Lower lobe of right lung (tissue), 2 donors: ENCODE measurements around the gene MDFIC. TPM values are rescaled to one million over a fixed set of nuclear protein-coding genes. Genes with fewer than 3 reads are reported as not detected.

ENCODE experiments used
- ATAC-seq, 2 donors: fragments of 200-7000 bp; cut with Tn5 transposase; one replicate each; pipeline ENCODE4 v1.9.1; 2020 to 2022; ENCODE audit warnings: mild to moderate bottlenecking in 2 of 2, moderate library complexity in 2 of 2
- DNase-seq: peaks from one replicate; pipeline ENCODE4 v3.0.0-alpha.2; 2020
- H3K27ac ChIP-seq: fragments of 200-600 bp; one replicate; pipeline ENCODE4 v1.8.0; 2022
- H3K27me3 ChIP-seq: fragments of 200-600 bp; one replicate; pipeline ENCODE4 v1.8.0; 2022; ENCODE audit warnings: low read depth
- H3K36me3 ChIP-seq: fragments of 200-600 bp; one replicate; pipeline ENCODE4 v1.8.0; 2022; ENCODE audit warnings: mild to moderate bottlenecking
- H3K4me1 ChIP-seq: fragments of 200-600 bp; one replicate; pipeline ENCODE4 v1.8.0; 2022
- H3K4me3 ChIP-seq: fragments of 200-600 bp; one replicate; pipeline ENCODE4 v1.8.0; 2022; ENCODE audit warnings: mild to moderate bottlenecking
- H3K9me3 ChIP-seq: fragments of 200-600 bp; one replicate; pipeline ENCODE4 v1.8.0; 2022
- intact Hi-C: fragments of 100-400 bp; cut with DNase I; formaldehyde crosslinking; loops from one replicate; pipeline ENCODE4 v1.11.0; 2022
- total RNA-seq: library from RNA; stranded (reverse); fragmentation: NEBNext Ultra II Directional; extraction: Animal tissue kit (Norgen Biotek cat#: 25700); gene quantifications from one replicate; pipeline ENCODE4 v1.2.1, GENCODE V29; 2021
- TF ChIP-seq, protein P1 (sequence below): fragments of 200-600 bp; IDR thresholded peaks from one replicate; pipeline ENCODE4 v1.8.0; 2022; ENCODE audit warnings: antibody characterized with exemption, mild to moderate bottlenecking
- donor health status: DM: no; HTN: yes; CAD: no; lungs with severe emphysema.

Gene MDFIC
- total RNA-seq, 1 donor from 2014 or later, result 46.3 TPM

DNA sequence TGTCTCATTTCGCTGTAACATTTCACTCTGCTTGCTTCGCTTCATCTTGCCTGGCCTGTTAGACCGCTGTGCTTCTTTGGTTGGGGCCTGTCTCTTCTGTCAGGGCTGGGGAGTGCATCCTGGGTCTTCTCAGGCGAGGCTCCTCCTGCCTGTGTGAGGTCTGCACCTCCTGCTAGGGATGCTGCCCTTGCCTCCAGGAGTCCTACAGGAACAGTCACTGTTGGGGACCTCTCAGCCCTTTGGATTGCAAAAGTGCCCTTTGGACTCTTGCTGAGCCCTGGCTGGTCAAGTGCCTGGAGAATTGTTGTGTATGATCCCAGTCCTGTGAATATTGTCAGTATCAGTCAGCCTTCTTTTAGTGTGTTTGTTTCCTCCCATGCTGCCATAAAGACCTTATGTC is 84.1 kb downstream of the MDFIC start:
- intact Hi-C loops, result no loop called here
- DNase-seq (no peak), ATAC-seq (no peak)
- H3K4me3 ChIP-seq, result no peak overlapping the region
- H3K27me3 ChIP-seq, result no peaks in the 10 kb centered on the region
- no peaks in the 10 kb centered on the region for H3K36me3 ChIP-seq
- no peak overlapping the region for H3K27ac ChIP-seq
- H3K4me1 ChIP-seq, result peaks cover 26% of the 10 kb centered on the region
- H3K9me3 ChIP-seq, result no peaks in the 10 kb centered on the region
- TF ChIP-seq, protein P1, sequence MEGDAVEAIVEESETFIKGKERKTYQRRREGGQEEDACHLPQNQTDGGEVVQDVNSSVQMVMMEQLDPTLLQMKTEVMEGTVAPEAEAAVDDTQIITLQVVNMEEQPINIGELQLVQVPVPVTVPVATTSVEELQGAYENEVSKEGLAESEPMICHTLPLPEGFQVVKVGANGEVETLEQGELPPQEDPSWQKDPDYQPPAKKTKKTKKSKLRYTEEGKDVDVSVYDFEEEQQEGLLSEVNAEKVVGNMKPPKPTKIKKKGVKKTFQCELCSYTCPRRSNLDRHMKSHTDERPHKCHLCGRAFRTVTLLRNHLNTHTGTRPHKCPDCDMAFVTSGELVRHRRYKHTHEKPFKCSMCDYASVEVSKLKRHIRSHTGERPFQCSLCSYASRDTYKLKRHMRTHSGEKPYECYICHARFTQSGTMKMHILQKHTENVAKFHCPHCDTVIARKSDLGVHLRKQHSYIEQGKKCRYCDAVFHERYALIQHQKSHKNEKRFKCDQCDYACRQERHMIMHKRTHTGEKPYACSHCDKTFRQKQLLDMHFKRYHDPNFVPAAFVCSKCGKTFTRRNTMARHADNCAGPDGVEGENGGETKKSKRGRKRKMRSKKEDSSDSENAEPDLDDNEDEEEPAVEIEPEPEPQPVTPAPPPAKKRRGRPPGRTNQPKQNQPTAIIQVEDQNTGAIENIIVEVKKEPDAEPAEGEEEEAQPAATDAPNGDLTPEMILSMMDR, result no peak

DNA sequence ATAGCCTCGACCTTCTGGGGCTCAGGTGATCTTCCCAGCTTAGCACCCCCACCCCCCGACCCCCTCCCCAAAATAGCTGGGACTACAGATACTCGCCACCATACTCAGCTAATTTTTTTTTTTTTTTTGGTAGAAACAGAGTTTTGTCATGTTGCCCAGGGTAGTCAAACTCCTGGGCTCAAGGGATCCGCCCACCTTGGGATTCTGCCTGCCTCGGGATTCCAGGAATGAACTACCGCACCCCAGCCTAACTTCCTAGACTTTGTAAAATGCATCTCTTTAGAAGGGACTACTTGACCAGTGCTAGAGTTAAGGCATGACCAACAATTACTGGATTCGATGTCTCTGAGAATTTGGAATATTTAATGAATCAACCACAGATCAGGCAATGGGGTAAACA is 85.9 kb downstream of the MDFIC start:
- H3K9me3 ChIP-seq, result no peaks in the 10 kb centered on the region
- intact Hi-C loops, result no loop called here
- H3K27me3 ChIP-seq, result no peaks in the 10 kb centered on the region
- H3K4me1 ChIP-seq, result peaks cover 26% of the 10 kb centered on the region
- TF ChIP-seq, protein P1, result no peak
- no peak overlapping the region for H3K4me3 ChIP-seq
- H3K27ac ChIP-seq, result no peak overlapping the region
- H3K36me3 ChIP-seq, result no peaks in the 10 kb centered on the region
- no peak for DNase-seq
- ATAC-seq, result no peak

DNA sequence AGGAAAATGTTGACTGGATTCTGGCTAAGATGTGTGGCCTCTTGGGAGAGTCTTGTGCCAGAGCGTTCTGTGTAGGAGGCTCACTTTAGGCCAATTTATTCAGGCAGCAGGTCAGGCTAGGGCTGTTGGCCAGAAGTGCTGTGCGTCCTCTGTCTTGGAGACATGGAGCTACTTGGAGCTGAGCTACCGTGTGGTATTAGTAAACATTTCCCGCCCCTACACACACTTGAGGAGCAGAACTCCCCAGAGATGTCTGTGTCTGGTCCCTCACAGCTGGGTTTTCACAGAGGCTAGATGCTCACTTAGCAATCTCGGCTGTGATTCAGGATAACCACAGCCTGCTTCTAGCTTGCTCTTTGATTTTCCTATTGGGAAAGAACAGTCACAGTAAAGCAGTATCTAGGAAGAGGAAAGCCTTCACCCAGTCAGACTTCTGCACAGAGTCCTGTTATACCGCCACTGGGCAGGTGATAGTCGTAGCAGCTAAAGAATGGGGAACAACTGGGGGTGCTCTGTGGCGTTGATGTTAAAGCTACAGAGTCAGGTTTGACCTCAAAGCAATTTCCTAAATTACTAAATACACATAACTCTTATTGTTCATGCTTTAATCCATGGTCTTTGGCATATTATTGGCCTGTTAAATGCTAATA is 86.7 kb downstream of the MDFIC start:
- intact Hi-C loops, result no loop called here
- no peaks in the 10 kb centered on the region for H3K36me3 ChIP-seq
- ATAC-seq (peak; percentile 59 to 77), DNase-seq (no peak)
- H3K4me1 ChIP-seq, result peaks cover 26% of the 10 kb centered on the region
- no peak overlapping the region for H3K27ac ChIP-seq
- no peaks in the 10 kb centered on the region for H3K27me3 ChIP-seq
- no peaks in the 10 kb centered on the region for H3K9me3 ChIP-seq
- no peak overlapping the region for H3K4me3 ChIP-seq
- TF ChIP-seq, protein P1, result no peak

DNA sequence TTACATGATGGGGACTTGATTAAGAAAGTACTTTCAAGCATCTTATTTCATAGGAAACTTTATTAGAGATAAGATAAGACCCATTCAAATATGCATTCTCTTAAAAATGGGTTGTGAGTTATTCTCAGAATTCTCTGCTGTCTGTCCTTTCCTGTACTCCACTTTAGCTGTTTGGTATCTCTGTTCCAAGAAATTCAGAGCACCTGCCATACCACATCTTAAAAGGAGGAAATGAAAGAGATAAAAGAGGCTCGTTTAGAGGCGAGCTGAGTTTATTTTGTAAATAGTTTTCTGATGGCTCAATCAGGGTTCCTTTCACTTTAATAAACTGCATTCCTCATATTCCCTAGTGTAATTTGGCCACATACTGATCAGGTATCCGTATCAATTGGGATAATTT is 87.2 kb downstream of the MDFIC start:
- H3K27me3 ChIP-seq, result no peaks in the 10 kb centered on the region
- intact Hi-C loops, result no loop called here
- H3K4me3 ChIP-seq, result no peak overlapping the region
- TF ChIP-seq, protein P1, result no peak
- peak in 1 of 2 donors; percentile 53 for ATAC-seq
- no peaks in the 10 kb centered on the region for H3K9me3 ChIP-seq
- no peak for DNase-seq
- H3K36me3 ChIP-seq, result no peaks in the 10 kb centered on the region
- H3K4me1 ChIP-seq, result peaks cover 26% of the 10 kb centered on the region
- peak overlapping the region; percentile 22 for H3K27ac ChIP-seq

DNA sequence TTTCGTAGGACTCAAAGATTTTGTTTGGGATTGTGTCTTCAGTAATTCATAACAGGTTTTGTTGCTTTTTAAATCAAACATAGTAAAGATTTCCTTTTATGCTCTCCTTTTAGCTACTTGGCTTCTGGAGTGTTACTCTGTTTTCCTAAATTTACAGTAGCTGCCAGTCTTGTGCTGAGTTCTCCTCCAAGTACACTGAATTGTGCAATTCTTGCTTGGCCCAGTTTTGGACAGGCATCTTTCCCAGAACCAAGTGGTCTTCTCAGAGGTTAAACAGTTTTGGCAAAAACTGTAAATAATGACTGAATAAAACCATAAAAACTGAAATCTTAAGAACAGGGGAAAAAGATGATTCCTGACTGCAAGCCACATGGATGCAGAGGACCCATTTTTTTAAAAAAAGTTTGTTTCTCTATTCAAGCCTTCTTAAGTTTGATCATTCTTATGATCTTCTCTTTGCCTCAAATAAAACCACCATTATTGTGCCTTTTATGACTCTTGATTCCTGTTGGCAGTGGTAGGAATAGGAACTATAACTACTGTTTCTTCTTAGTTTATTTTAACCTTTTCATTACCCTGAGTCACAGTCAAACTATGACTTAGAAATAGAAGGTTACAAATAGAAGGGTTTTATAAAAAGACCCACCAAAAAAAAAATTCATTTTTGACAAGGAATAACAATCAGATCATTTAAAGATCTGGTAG is 88.0 kb downstream of the MDFIC start:
- Histone ChIP-seq H3K27ac (peak overlapping the region; percentile 22), H3K4me3 (no peak overlapping the region), H3K9me3 (no peaks in the 10 kb centered on the region), H3K27me3 (no peaks in the 10 kb centered on the region), H3K4me1 (peaks cover 26% of the 10 kb centered on the region), H3K36me3 (no peaks in the 10 kb centered on the region)
- TF ChIP-seq, protein P1, result no peak
- intact Hi-C loops, result no loop called here
- ATAC-seq (peak; percentile 61 to 77), DNase-seq (no peak)
